Activated T-cell treated with anti-CD3 and anti-CD28 coated beads, Interleukin-2, amount 50 U/mL, for 72 hours (primary cell): ENCODE data around the gene DNAJC28. TPM values are rescaled to one million over a fixed set of nuclear protein-coding genes. Genes with fewer than 3 reads are reported as not detected.
A peak's percentile ranks its signal among the peaks of the same experiment; 100 is the strongest.

Experiments used
- ATAC-seq, 2 donors: fragments of 150-1000 bp; cut with Tn5 transposase; replicated peaks in 1 of 2; 2 replicates each; pipeline ENCODE4 v1.10.0; 2021; ENCODE audit warnings: moderate library complexity in 2 of 2, mild to moderate bottlenecking in 1 of 2
- DNase-seq, 2 donors: peaks; one replicate each; pipeline ENCODE4 v3.0.0; 2021 to 2022; ENCODE audit warnings: mixed read lengths in 1 of 2
- H3K27ac Mint-ChIP-seq: one replicate; pipeline ENCODE4 v1.8.0; 2022; ENCODE audit warnings: mild to moderate bottlenecking, moderate library complexity, mixed read lengths
- H3K27me3 Mint-ChIP-seq: one replicate; pipeline ENCODE4 v1.8.0; 2022; ENCODE audit warnings: low read depth, mixed read lengths
- H3K36me3 Mint-ChIP-seq, 2 donors: one replicate each; pipeline ENCODE4 v1.8.0; 2022; ENCODE audit warnings: mixed read lengths in 2 of 2, mild to moderate bottlenecking in 1 of 2; ENCODE audit not compliant: insufficient read depth in 2 of 2
- H3K4me1 Mint-ChIP-seq: one replicate; pipeline ENCODE4 v1.8.0; 2022; ENCODE audit warnings: low read depth, mixed read lengths
- H3K4me3 Mint-ChIP-seq, 2 donors: one replicate each; pipeline ENCODE4 v1.8.0; 2022; ENCODE audit warnings: mild to moderate bottlenecking in 2 of 2, mixed read lengths in 2 of 2, moderate library complexity in 2 of 2
- H3K9me3 Mint-ChIP-seq, 2 donors: one replicate each; pipeline ENCODE4 v1.8.0; 2022; ENCODE audit warnings: mixed read lengths in 2 of 2
- total RNA-seq, 2 donors: library from RNA; stranded (reverse); gene quantifications; one replicate each; pipeline ENCODE4 v1.2.3, GENCODE V29; 2022

The DNAJC28 gene
- under 1 TPM; 0.55 to 1.00 TPM for total RNA-seq

GRCh38 chr21:33491373-33492102 lies at the start of gene DNAJC28:
Gene DNAJC28 (minus strand): TSS chr21:33491716. CDS start chr21:33489393, 2,323 bp downstream.
- peaks cover 18% of the 10 kb centered on the region for H3K4me1 Mint-ChIP-seq
- H3K27me3 Mint-ChIP-seq: no peaks in the 10 kb centered on the region
- ATAC-seq (peak; percentile 97 to 98), DNase-seq (peak; percentile 95)
- H3K9me3 Mint-ChIP-seq: no peaks in the 10 kb centered on the region
- H3K27ac Mint-ChIP-seq: peak within 1 kb of the TSS; percentile 91
- no peaks in the 10 kb centered on the region for H3K36me3 Mint-ChIP-seq
- H3K4me3 Mint-ChIP-seq: peak within 1 kb of the TSS; percentile 87

DNA sequence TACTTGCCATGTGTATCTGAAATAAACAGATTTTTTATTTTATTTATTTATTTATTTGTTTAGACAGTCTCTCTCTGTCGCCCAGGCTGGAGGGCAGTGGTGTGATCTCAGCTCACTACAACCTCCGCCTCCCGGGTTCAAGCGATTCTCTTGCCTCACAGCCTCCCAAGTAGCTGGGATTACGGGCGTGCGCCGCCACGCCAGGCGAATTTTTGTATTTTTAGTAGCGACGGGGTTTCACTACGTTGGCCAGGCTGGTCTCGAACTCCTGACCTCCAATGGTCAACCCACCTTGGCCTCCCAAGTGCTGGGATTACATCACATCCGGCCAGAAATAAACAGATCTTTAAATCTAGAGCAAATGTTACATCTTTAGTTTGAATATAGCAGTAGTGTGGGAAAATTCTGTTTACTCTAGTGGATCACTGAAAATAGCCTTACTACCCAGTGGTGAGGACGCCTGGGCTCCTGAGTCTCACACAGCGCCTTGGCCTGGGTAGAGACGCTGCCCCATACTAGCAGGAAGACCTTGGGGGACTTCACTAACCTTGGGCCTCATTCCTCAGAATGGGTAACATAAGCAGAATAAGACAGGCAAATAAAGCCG lies 49.7 kb upstream of the DNAJC28 start:
- peaks cover 54% of the 10 kb centered on the region for H3K4me1 Mint-ChIP-seq
- DNase-seq (peak in 1 of 2 donors; percentile 23), ATAC-seq (no peak)
- H3K27me3 Mint-ChIP-seq: no peaks in the 10 kb centered on the region
- peaks cover 21 to 57% of the 10 kb centered on the region in 2 donors for H3K36me3 Mint-ChIP-seq
- peak overlapping the region; percentile 96 to 100 for H3K4me3 Mint-ChIP-seq
- peaks cover 2 to 4% of the 10 kb centered on the region in 2 donors for H3K9me3 Mint-ChIP-seq
- peak overlapping the region; percentile 98 for H3K27ac Mint-ChIP-seq

DNA sequence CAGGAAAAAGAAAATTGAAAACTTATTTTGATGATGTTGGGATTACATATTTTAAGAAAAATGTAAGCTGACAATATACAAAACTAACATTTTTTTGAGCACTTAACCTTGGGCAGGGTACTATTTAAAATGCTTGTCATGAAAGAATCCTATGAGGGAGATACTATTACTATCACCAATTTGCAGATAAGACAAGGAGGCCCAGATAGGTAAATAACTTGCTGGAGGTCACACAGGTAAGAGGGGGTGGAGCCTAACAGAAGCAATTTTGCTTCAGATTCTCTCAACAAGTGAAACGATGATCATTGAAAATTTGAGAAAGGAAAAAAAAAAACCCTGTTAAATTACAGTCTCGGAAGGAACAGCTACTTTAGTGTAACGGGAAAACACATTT lies 49.2 kb upstream of the DNAJC28 start:
- no peak for ATAC-seq
- H3K4me3 Mint-ChIP-seq: peak overlapping the region; percentile 96 to 100
- H3K36me3 Mint-ChIP-seq: peaks cover 21 to 56% of the 10 kb centered on the region in 2 donors
- H3K27ac Mint-ChIP-seq: peak overlapping the region; percentile 98
- peaks cover 2 to 4% of the 10 kb centered on the region in 2 donors for H3K9me3 Mint-ChIP-seq
- peaks cover 49% of the 10 kb centered on the region for H3K4me1 Mint-ChIP-seq
- no peaks in the 10 kb centered on the region for H3K27me3 Mint-ChIP-seq
- DNase-seq: no peak

- ATAC-seq: no peak
Observed at GRCh38 chr21:33539616-33540015, 48.1 kb upstream of the DNAJC28 start.

GRCh38 chr21:33537212-33537611 lies 45.7 kb upstream of the DNAJC28 start:
- Mint-ChIP-seq H3K36me3 (peaks cover 20 to 49% of the 10 kb centered on the region in 2 donors), H3K27me3 (no peaks in the 10 kb centered on the region), H3K9me3 (peaks cover 2 to 4% of the 10 kb centered on the region in 2 donors), H3K4me3 (peak overlapping the region in 1 of 2 donors; percentile 2), H3K27ac (peak overlapping the region; percentile 6), H3K4me1 (peaks cover 38% of the 10 kb centered on the region)
- no peak for ATAC-seq
- no peak for DNase-seq

More at GRCh38 chr21:33539616-33540015, 48.1 kb upstream of the DNAJC28 start:
- Mint-ChIP-seq H3K27me3 (no peaks in the 10 kb centered on the region), H3K4me3 (no peak overlapping the region), H3K27ac (peak overlapping the region; percentile 98), H3K9me3 (peaks cover 2 to 4% of the 10 kb centered on the region in 2 donors), H3K36me3 (peaks cover 21 to 61% of the 10 kb centered on the region in 2 donors), H3K4me1 (peaks cover 46% of the 10 kb centered on the region)
- no peak for DNase-seq

GRCh38 chr21:33531007-33531406 lies 39.5 kb upstream of the DNAJC28 start:
- H3K27ac Mint-ChIP-seq: peak overlapping the region; percentile 81
- no peaks in the 10 kb centered on the region for H3K4me1 Mint-ChIP-seq
- DNase-seq (no peak), ATAC-seq (no peak)
- H3K27me3 Mint-ChIP-seq: no peaks in the 10 kb centered on the region
- H3K9me3 Mint-ChIP-seq: no peaks in the 10 kb centered on the region
- peaks cover 7 to 48% of the 10 kb centered on the region in 2 donors for H3K36me3 Mint-ChIP-seq
- no peak overlapping the region for H3K4me3 Mint-ChIP-seq

DNA sequence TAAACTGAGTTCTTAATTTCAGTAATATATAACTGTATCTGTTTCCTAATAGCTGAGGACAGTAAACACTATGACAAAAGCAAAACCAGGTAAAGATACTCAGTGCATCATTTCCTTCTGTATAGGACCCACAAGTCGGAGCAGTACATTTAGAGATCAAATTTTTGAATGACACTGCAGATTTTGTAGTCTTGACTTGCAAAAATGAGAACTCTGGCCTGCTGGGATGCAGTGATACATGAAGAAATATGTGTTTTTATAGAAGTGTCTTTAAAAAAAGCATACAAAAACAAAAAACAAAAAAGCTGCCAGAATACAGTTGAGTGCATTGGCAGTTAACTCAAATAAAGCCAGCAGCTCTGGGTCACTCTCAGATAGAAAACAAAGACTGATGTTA lies 31.4 kb upstream of the DNAJC28 start:
- H3K27me3 Mint-ChIP-seq: no peaks in the 10 kb centered on the region
- peaks cover 4 to 28% of the 10 kb centered on the region in 2 donors for H3K36me3 Mint-ChIP-seq
- no peak for ATAC-seq
- no peak overlapping the region for H3K27ac Mint-ChIP-seq
- no peaks in the 10 kb centered on the region for H3K9me3 Mint-ChIP-seq
- no peak overlapping the region for H3K4me3 Mint-ChIP-seq
- no peak for DNase-seq
- H3K4me1 Mint-ChIP-seq: no peaks in the 10 kb centered on the region

GRCh38 chr21:33522297-33522952 lies 30.9 kb upstream of the DNAJC28 start:
- H3K9me3 Mint-ChIP-seq: no peaks in the 10 kb centered on the region
- H3K4me1 Mint-ChIP-seq: no peaks in the 10 kb centered on the region
- ATAC-seq (no peak), DNase-seq (no peak)
- H3K36me3 Mint-ChIP-seq: peaks cover 4 to 27% of the 10 kb centered on the region in 2 donors
- no peak overlapping the region for H3K27ac Mint-ChIP-seq
- no peak overlapping the region for H3K4me3 Mint-ChIP-seq
- no peaks in the 10 kb centered on the region for H3K27me3 Mint-ChIP-seq

- H3K4me3 Mint-ChIP-seq: no peak overlapping the region
- H3K9me3 Mint-ChIP-seq: no peaks in the 10 kb centered on the region
- ATAC-seq: no peak
- DNase-seq: no peak
- H3K27me3 Mint-ChIP-seq: no peaks in the 10 kb centered on the region
- peaks cover 11 to 42% of the 10 kb centered on the region in 2 donors for H3K36me3 Mint-ChIP-seq
- peaks cover 18% of the 10 kb centered on the region for H3K4me1 Mint-ChIP-seq
- H3K27ac Mint-ChIP-seq: no peak overlapping the region
Observed at GRCh38 chr21:33518899-33519298, 27.4 kb upstream of the DNAJC28 start.

- peak overlapping the region; percentile 58 for H3K27ac Mint-ChIP-seq
- no peaks in the 10 kb centered on the region for H3K27me3 Mint-ChIP-seq
- DNase-seq: no peak
- peak in 1 of 2 donors; percentile 71 for ATAC-seq
- no peaks in the 10 kb centered on the region for H3K9me3 Mint-ChIP-seq
- H3K4me3 Mint-ChIP-seq: no peak overlapping the region
- peaks cover 14 to 52% of the 10 kb centered on the region in 2 donors for H3K36me3 Mint-ChIP-seq
- H3K4me1 Mint-ChIP-seq: peaks cover 18% of the 10 kb centered on the region
Observed at GRCh38 chr21:33514229-33514628, 22.7 kb upstream of the DNAJC28 start.

- peaks cover 18% of the 10 kb centered on the region for H3K4me1 Mint-ChIP-seq
- no peak overlapping the region for H3K27ac Mint-ChIP-seq
- ATAC-seq (no peak), DNase-seq (no peak)
- no peak overlapping the region for H3K4me3 Mint-ChIP-seq
- H3K27me3 Mint-ChIP-seq: no peaks in the 10 kb centered on the region
- no peaks in the 10 kb centered on the region for H3K9me3 Mint-ChIP-seq
- peaks cover 14 to 52% of the 10 kb centered on the region in 2 donors for H3K36me3 Mint-ChIP-seq
Observed at GRCh38 chr21:33512481-33512880, 21.0 kb upstream of the DNAJC28 start.

DNA sequence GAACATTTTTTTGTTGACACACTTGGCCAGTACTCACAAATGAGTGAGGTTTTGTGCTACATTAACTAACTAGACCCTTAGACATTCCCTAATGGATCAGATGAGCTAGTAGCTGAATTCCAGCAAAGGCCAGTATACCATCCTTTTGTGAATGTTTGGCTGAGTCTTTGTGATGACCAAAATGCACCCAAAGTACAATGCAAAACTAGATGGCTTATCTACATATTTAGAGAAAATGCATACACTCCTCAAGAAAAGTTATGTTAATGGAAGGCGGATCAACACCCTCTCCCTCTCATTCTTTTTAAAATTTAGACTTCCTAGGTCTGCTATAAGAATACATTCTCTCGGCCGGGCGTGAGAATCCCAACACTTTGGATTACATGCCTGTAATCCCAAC lies 20.1 kb upstream of the DNAJC28 start:
- no peak for ATAC-seq
- peaks cover 18% of the 10 kb centered on the region for H3K4me1 Mint-ChIP-seq
- H3K27ac Mint-ChIP-seq: no peak overlapping the region
- H3K4me3 Mint-ChIP-seq: no peak overlapping the region
- no peaks in the 10 kb centered on the region for H3K9me3 Mint-ChIP-seq
- H3K27me3 Mint-ChIP-seq: no peaks in the 10 kb centered on the region
- peaks cover 17 to 54% of the 10 kb centered on the region in 2 donors for H3K36me3 Mint-ChIP-seq
- no peak for DNase-seq

DNA sequence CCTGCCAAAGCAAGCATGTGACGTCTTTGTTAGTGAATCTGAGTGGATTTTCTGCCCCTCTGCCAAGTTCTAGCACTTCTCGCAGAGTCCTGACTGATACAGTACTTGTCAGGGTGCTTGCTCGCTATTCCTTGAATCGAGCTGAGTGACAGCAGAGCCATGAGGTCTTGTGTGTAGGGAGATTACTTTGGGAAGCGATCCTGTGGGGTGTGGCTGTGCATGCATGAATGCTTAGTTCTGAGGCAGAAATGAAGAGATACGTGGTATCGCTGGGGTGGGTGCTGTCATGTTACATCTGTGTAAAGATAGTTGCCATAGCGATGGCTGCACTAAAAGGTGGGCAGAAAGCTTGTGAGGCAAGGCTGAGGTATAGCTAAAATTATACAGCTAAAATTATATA lies 19.3 kb upstream of the DNAJC28 start:
- ATAC-seq (no peak), DNase-seq (no peak)
- Mint-ChIP-seq H3K4me1 (peaks cover 18% of the 10 kb centered on the region), H3K36me3 (peaks cover 13 to 55% of the 10 kb centered on the region in 2 donors), H3K4me3 (no peak overlapping the region), H3K27me3 (no peaks in the 10 kb centered on the region), H3K9me3 (no peaks in the 10 kb centered on the region), H3K27ac (no peak overlapping the region)
